GM23338 (cell line): ENCODE measurements around the gene GOLGA8M. TPM values are rescaled to one million over a fixed set of nuclear protein-coding genes. Genes with fewer than 3 reads are reported as not detected.
"Not testable (repeated sequence)": the region's sequence is repeated elsewhere in the genome, so short reads cannot be mapped to it uniquely, and the experiment has no call there.

Experiments used
- ATAC-seq: fragments of 200-7000 bp; cut with Tn5 transposase; 3 replicates; pipeline ENCODE4 v1.9.1; 2020
- DNase-seq: peaks from one replicate; pipeline ENCODE4 v3.0.0-alpha.2; 2015; ENCODE audit warnings: low spot score
- H2AFZ ChIP-seq: fragments of 200-600 bp; sonication (generic); 2 replicates; pipeline ENCODE4 v1.8.0; 2016; ENCODE audit warnings: antibody characterized with exemption, mild to moderate bottlenecking, moderate library complexity
- H3F3A ChIP-seq: fragments of 200-600 bp; sonication (generic); replicated peaks from 2 replicates; pipeline ENCODE4 v1.8.0; 2017; ENCODE audit warnings: antibody characterized with exemption, mixed run types, low read depth
- H3K27ac ChIP-seq: fragments of 200-600 bp; sonication (generic); 2 replicates; pipeline ENCODE4 v1.6.1; 2016; ENCODE audit warnings: low read depth
- H3K27me3 ChIP-seq: fragments of 200-600 bp; sonication (generic); 2 replicates; pipeline ENCODE4 v1.8.0; 2016; ENCODE audit warnings: mild to moderate bottlenecking, mixed run types, moderate library complexity; ENCODE audit not compliant: insufficient read depth
- H3K36me3 ChIP-seq: fragments of 200-600 bp; sonication (generic); 2 replicates; pipeline ENCODE4 v1.8.0; 2016; ENCODE audit warnings: mild to moderate bottlenecking; ENCODE audit not compliant: insufficient read depth
- H3K4me1 ChIP-seq: fragments of 200-600 bp; sonication (generic); 2 replicates; pipeline ENCODE4 v1.8.0; 2016; ENCODE audit warnings: mild to moderate bottlenecking, moderate library complexity; ENCODE audit not compliant: insufficient read depth
- H3K4me2 ChIP-seq: fragments of 200-600 bp; sonication (generic); 2 replicates; pipeline ENCODE4 v1.7.1; 2017; ENCODE audit warnings: mixed run types
- H3K4me3 ChIP-seq: fragments of 200-600 bp; sonication (generic); 2 replicates; pipeline ENCODE4 v1.6.1; 2016; ENCODE audit warnings: mixed run types
- H3K79me2 ChIP-seq: fragments of 200-600 bp; sonication (generic); replicated peaks from 2 replicates; pipeline ENCODE4 v1.8.0; 2017; ENCODE audit warnings: mild to moderate bottlenecking; ENCODE audit not compliant: insufficient read depth
- H3K9me2 ChIP-seq: fragments of 200-600 bp; sonication (generic); 2 replicates; pipeline ENCODE4 v1.8.0; 2017; ENCODE audit not compliant: insufficient read depth
- H4K20me1 ChIP-seq: fragments of 200-600 bp; sonication (generic); replicated peaks from 2 replicates; pipeline ENCODE4 v1.8.0; 2017; ENCODE audit warnings: mild to moderate bottlenecking; ENCODE audit not compliant: insufficient read depth
- H3K27ac Mint-ChIP-seq: 2 replicates; pipeline ENCODE4 v1.8.0; 2020; ENCODE audit warnings: inconsistent platforms, mild to moderate bottlenecking, moderate library complexity, mixed read lengths
- H3K27me3 Mint-ChIP-seq: 3 replicates; pipeline ENCODE4 v1.8.0; 2022; ENCODE audit warnings: low read depth, mild to moderate bottlenecking, moderate library complexity, mixed read lengths, inconsistent platforms; ENCODE audit not compliant: insufficient read depth, poor library complexity
- H3K36me3 Mint-ChIP-seq: 3 replicates; pipeline ENCODE4 v1.8.0; 2021; ENCODE audit warnings: low read depth, mild to moderate bottlenecking, inconsistent platforms, moderate library complexity, mixed read lengths
- H3K4me1 Mint-ChIP-seq: 3 replicates; pipeline ENCODE4 v1.8.0; 2020; ENCODE audit warnings: mild to moderate bottlenecking, inconsistent platforms, mixed read lengths
- H3K4me3 Mint-ChIP-seq: 3 replicates; pipeline ENCODE4 v1.8.0; 2021; ENCODE audit warnings: moderate library complexity, mild to moderate bottlenecking, inconsistent platforms, mixed read lengths
- H3K9me3 Mint-ChIP-seq: 3 replicates; pipeline ENCODE4 v1.8.0; 2020; ENCODE audit warnings: moderate library complexity, mild to moderate bottlenecking, inconsistent platforms, mixed read lengths
- CTCF ChIP-seq, 2 experiments: fragments of 200-600 bp in 1 of 2; sonication (generic) in 1 of 2; conservative IDR thresholded peaks; 2 replicates each; pipeline versions ENCODE4 v1.5.1 to v1.6.1; 2016 to 2017; ENCODE audit warnings: antibody characterized with exemption in 2 of 2, low read depth in 2 of 2, mild to moderate bottlenecking in 2 of 2, moderate library complexity in 1 of 2
- polyA plus RNA-seq: library from polyadenylated mRNA; unstranded; fragments of >200 nt; fragmentation: Nextera tagmentation; extraction: Ambion mirVana; gene quantifications from 2 replicates; pipeline ENCODE4 v1.2.1, GENCODE V29; 2016
- total RNA-seq: library from RNA; depleted of rRNA; stranded (reverse); fragments of >200 nt; shearing (Covaris generic); gene quantifications from 2 replicates; pipeline ENCODE4 v1.2.3, GENCODE V29; 2014

Gene GOLGA8M
- total and polyA plus RNA-seq, 2 experiments from 2014 or later, result not detected

- H3K4me3 Mint-ChIP-seq, DNase-seq, H3K9me2 ChIP-seq, H3K36me3 ChIP-seq, H3K36me3 Mint-ChIP-seq, H3K4me3 ChIP-seq, H3K4me1 ChIP-seq, H3K4me1 Mint-ChIP-seq, ATAC-seq, H3K27me3 ChIP-seq, H3K9me3 Mint-ChIP-seq, H4K20me1 ChIP-seq, H3F3A ChIP-seq, H3K27ac Mint-ChIP-seq, H2AFZ ChIP-seq, H3K4me2 ChIP-seq, H3K79me2 ChIP-seq, H3K27ac ChIP-seq, H3K27me3 Mint-ChIP-seq: not testable (repeated sequence)
- peak in 1 of 2 experiments; percentile 9; a peak in 1 of 4 replicates for TF ChIP-seq CTCF (conservative IDR thresholded peaks at IDR 0.05; ENCODE audit: low read depth in 2 of 2)
Observed at GRCh38 chr15:28702427-28702826, 9.8 kb downstream of the GOLGA8M start.

- H3K27ac Mint-ChIP-seq, ATAC-seq, H3K9me2 ChIP-seq, H3K27me3 Mint-ChIP-seq, H3K36me3 Mint-ChIP-seq, H3K4me3 ChIP-seq, H4K20me1 ChIP-seq, DNase-seq, H3K4me1 ChIP-seq, H3K9me3 Mint-ChIP-seq, H3K36me3 ChIP-seq, H3K4me3 Mint-ChIP-seq, H3K4me1 Mint-ChIP-seq, H3K79me2 ChIP-seq, H3K27me3 ChIP-seq, H3K27ac ChIP-seq, H3F3A ChIP-seq, H2AFZ ChIP-seq, H3K4me2 ChIP-seq: not testable (repeated sequence)
Observed at GRCh38 chr15:28694006-28694751, 18.0 kb downstream of the GOLGA8M start.

- not testable (repeated sequence) for H3K27ac Mint-ChIP-seq, H3K4me3 Mint-ChIP-seq, H3K27ac ChIP-seq, H3K4me1 Mint-ChIP-seq, H3K27me3 Mint-ChIP-seq, ATAC-seq, H3K27me3 ChIP-seq, H3K4me1 ChIP-seq, DNase-seq, H3K4me2 ChIP-seq, H3K9me3 Mint-ChIP-seq, H3K36me3 Mint-ChIP-seq, H2AFZ ChIP-seq, H3K79me2 ChIP-seq, H4K20me1 ChIP-seq, H3K4me3 ChIP-seq, H3K36me3 ChIP-seq, H3F3A ChIP-seq, H3K9me2 ChIP-seq
Observed at GRCh38 chr15:28693021-28693420, 19.2 kb downstream of the GOLGA8M start.

GRCh38 chr15:28673533-28673932 lies 38.7 kb downstream of the GOLGA8M start:
- H3K27me3 ChIP-seq, H3K4me1 Mint-ChIP-seq, H3K27ac Mint-ChIP-seq, H3K4me2 ChIP-seq, H3K4me3 ChIP-seq, H3K4me3 Mint-ChIP-seq, ATAC-seq, H2AFZ ChIP-seq, H3K36me3 Mint-ChIP-seq, H4K20me1 ChIP-seq, H3K27me3 Mint-ChIP-seq, H3F3A ChIP-seq, H3K27ac ChIP-seq, H3K79me2 ChIP-seq, H3K4me1 ChIP-seq, DNase-seq, H3K9me3 Mint-ChIP-seq, H3K36me3 ChIP-seq, H3K9me2 ChIP-seq: not testable (repeated sequence)

- H3K4me3 Mint-ChIP-seq, H3K4me1 Mint-ChIP-seq, DNase-seq: not testable (repeated sequence)
Observed at GRCh38 chr15:28672122-28672521, 40.1 kb downstream of the GOLGA8M start.

GRCh38 chr15:28666402-28666801 lies 45.8 kb downstream of the GOLGA8M start:
- H2AFZ ChIP-seq, H3K4me3 ChIP-seq, H3K27me3 ChIP-seq, H3F3A ChIP-seq, H3K4me3 Mint-ChIP-seq, H3K27ac Mint-ChIP-seq, H3K9me3 Mint-ChIP-seq, H3K79me2 ChIP-seq, H3K36me3 Mint-ChIP-seq, H3K36me3 ChIP-seq, H3K4me2 ChIP-seq, H3K27ac ChIP-seq, H3K4me1 Mint-ChIP-seq, ATAC-seq, H4K20me1 ChIP-seq, H3K27me3 Mint-ChIP-seq, H3K4me1 ChIP-seq, H3K9me2 ChIP-seq, DNase-seq: not testable (repeated sequence)

More at GRCh38 chr15:28672122-28672521, 40.1 kb downstream of the GOLGA8M start:
- not testable (repeated sequence) for H4K20me1 ChIP-seq, H3F3A ChIP-seq, H3K9me2 ChIP-seq, H3K9me3 Mint-ChIP-seq, H3K79me2 ChIP-seq, H3K4me3 ChIP-seq, H3K4me1 ChIP-seq, H3K36me3 Mint-ChIP-seq, H3K36me3 ChIP-seq, H3K27ac ChIP-seq, H3K27me3 Mint-ChIP-seq, H3K27me3 ChIP-seq, ATAC-seq, H2AFZ ChIP-seq, H3K4me2 ChIP-seq, H3K27ac Mint-ChIP-seq
